DND-41 (cell line): ENCODE measurements around the gene PURA.
A peak's percentile ranks its signal among the peaks of the same experiment; 100 is the strongest.

ENCODE experiments used
- ATAC-seq: fragments of 200-7000 bp; cut with Tn5 transposase; 3 replicates; pipeline ENCODE4 v1.9.1; 2021; ENCODE audit warnings: low read depth; ENCODE audit not compliant: insufficient read depth
- DNase-seq: peaks from one replicate; pipeline ENCODE4 v3.0.0-alpha.2; 2020
- H2AFZ ChIP-seq: 2 replicates; pipeline ENCODE4 v1.6.0; 2012; ENCODE audit warnings: low read depth, low read length
- H3K27ac ChIP-seq: 2 replicates; pipeline ENCODE4 v1.5.1; 2012; ENCODE audit warnings: low read length, inconsistent platforms
- H3K27me3 ChIP-seq: fragments of 200-600 bp; sonication (generic); 2 replicates; pipeline ENCODE4 v1.6.0; 2012; ENCODE audit warnings: low read length, mild to moderate bottlenecking, inconsistent platforms; ENCODE audit not compliant: insufficient read depth, poor library complexity
- H3K36me3 ChIP-seq: 2 replicates; pipeline ENCODE4 v1.5.1; 2012; ENCODE audit warnings: low read length, inconsistent platforms; ENCODE audit not compliant: insufficient read depth
- H3K4me1 ChIP-seq: 2 replicates; pipeline ENCODE4 v1.5.1; 2012; ENCODE audit warnings: mild to moderate bottlenecking, low read length; ENCODE audit not compliant: insufficient read depth
- H3K4me2 ChIP-seq: 2 replicates; pipeline ENCODE4 v1.6.0; 2012; ENCODE audit warnings: mild to moderate bottlenecking, moderate library complexity, low read length, inconsistent platforms; ENCODE audit not compliant: insufficient read depth
- H3K4me3 ChIP-seq, 2 experiments: fragments of 200-600 bp in 1 of 2; shearing (Covaris generic) in 1 of 2; 2 replicates each; pipeline ENCODE4 v1.5.1; 2012 to 2016; ENCODE audit warnings: inconsistent platforms in 2 of 2, low read length in 2 of 2, mild to moderate bottlenecking in 2 of 2, low read depth in 1 of 2, moderate library complexity in 1 of 2
- H3K79me2 ChIP-seq: 2 replicates; pipeline ENCODE4 v1.6.0; 2012; ENCODE audit warnings: low read length, inconsistent platforms; ENCODE audit not compliant: insufficient read depth
- H3K9ac ChIP-seq: 2 replicates; pipeline ENCODE4 v1.6.0; 2012; ENCODE audit warnings: low read depth, mild to moderate bottlenecking, inconsistent platforms, low read length, moderate library complexity
- H3K9me3 ChIP-seq: 2 replicates; pipeline ENCODE4 v1.5.1; 2012; ENCODE audit warnings: low read length, moderate library complexity, mild to moderate bottlenecking, inconsistent platforms; ENCODE audit not compliant: insufficient read depth, severe bottlenecking
- H4K20me1 ChIP-seq: 2 replicates; pipeline ENCODE4 v1.6.0; 2012; ENCODE audit warnings: low read length; ENCODE audit not compliant: insufficient read depth
- CTCF ChIP-seq: IDR thresholded peaks from 2 replicates; pipeline ENCODE4 v1.5.1; 2012; ENCODE audit warnings: borderline replicate concordance, low read length, moderate library complexity, mild to moderate bottlenecking; ENCODE audit not compliant: poor library complexity, severe bottlenecking; ENCODE audit errors: extremely low read depth
- EZH2 ChIP-seq: IDR thresholded peaks from 3 replicates; pipeline ENCODE4 v1.6.1; 2012; ENCODE audit warnings: borderline replicate concordance, low read depth, mild to moderate bottlenecking, moderate library complexity, low read length, inconsistent platforms; ENCODE audit not compliant: severe bottlenecking

PURA gene

GRCh38 chr5:140116716-140117115 lies 2.8 kb downstream of the PURA start:
- H3K36me3 ChIP-seq, result peaks cover 7% of the 10 kb centered on the region; the same call in 1 of the 2 replicates
- H4K20me1 ChIP-seq, result peaks cover 28% of the 10 kb centered on the region
- ATAC-seq (no peak), DNase-seq (no peak)
- H3K9ac ChIP-seq, result no peak overlapping the region
- no peak overlapping the region for H3K4me3 ChIP-seq
- TF ChIP-seq CTCF (no peak), EZH2 (no peak)
- H3K4me2 ChIP-seq, result peak overlapping the region; percentile 95; the same call in 1 of the 2 replicates
- no peaks in the 10 kb centered on the region for H3K9me3 ChIP-seq
- peaks cover 53% of the 10 kb centered on the region for H3K79me2 ChIP-seq
- H3K27ac ChIP-seq, result no peak overlapping the region
- no peaks in the 10 kb centered on the region for H3K27me3 ChIP-seq
- no peak overlapping the region for H2AFZ ChIP-seq
- peaks cover 42% of the 10 kb centered on the region for H3K4me1 ChIP-seq

- Histone ChIP-seq H3K79me2 (peaks cover 45% of the 10 kb centered on the region), H3K27ac (no peak overlapping the region), H3K9me3 (no peaks in the 10 kb centered on the region), H3K9ac (no peak overlapping the region), H3K4me1 (peaks cover 36% of the 10 kb centered on the region), H2AFZ (no peak overlapping the region), H4K20me1 (peaks cover 20% of the 10 kb centered on the region; the same call in 1 of the 2 replicates), H3K4me2 (no peak overlapping the region), H3K4me3 (no peak overlapping the region), H3K36me3 (peaks cover 7% of the 10 kb centered on the region; the same call in 1 of the 2 replicates), H3K27me3 (no peaks in the 10 kb centered on the region)
- TF ChIP-seq EZH2, result no peak
- TF ChIP-seq CTCF, result no peak
- ATAC-seq, result no peak
- no peak for DNase-seq
Measured at GRCh38 chr5:140117523-140117922, 3.6 kb downstream of the PURA start.

- peaks cover 31% of the 10 kb centered on the region for H3K4me1 ChIP-seq
- no peak overlapping the region for H3K4me3 ChIP-seq
- H2AFZ ChIP-seq, result no peak overlapping the region
- TF ChIP-seq EZH2, result no peak
- peak; percentile 17 for TF ChIP-seq CTCF
- peaks cover 36% of the 10 kb centered on the region for H3K79me2 ChIP-seq
- no peaks in the 10 kb centered on the region for H3K9me3 ChIP-seq
- H3K36me3 ChIP-seq, result peaks cover 7% of the 10 kb centered on the region; the same call in 1 of the 2 replicates
- ATAC-seq (no peak), DNase-seq (no peak)
- peaks cover 20% of the 10 kb centered on the region; the same call in 1 of the 2 replicates for H4K20me1 ChIP-seq
- no peak overlapping the region for H3K27ac ChIP-seq
- H3K4me2 ChIP-seq, result no peak overlapping the region
- no peak overlapping the region for H3K9ac ChIP-seq
- no peaks in the 10 kb centered on the region for H3K27me3 ChIP-seq
Measured at GRCh38 chr5:140118302-140118936, 4.5 kb downstream of the PURA start.

- no peaks in the 10 kb centered on the region for H3K36me3 ChIP-seq
- DNase-seq (no peak), ATAC-seq (no peak)
- 0 out of 2 replicates have a peak, but pooled peaks cover 1% of the 10 kb centered on the region for H3K79me2 ChIP-seq
- no peaks in the 10 kb centered on the region for H3K27me3 ChIP-seq
- no peak within 1 kb of the TSS for H3K4me2 ChIP-seq
- no peak within 1 kb of the TSS for H3K27ac ChIP-seq
- peaks cover 4% of the 10 kb centered on the region; the same call in 1 of the 2 replicates for H3K4me1 ChIP-seq
- H3K9ac ChIP-seq, result no peak within 1 kb of the TSS
- no peak within 1 kb of the TSS for H2AFZ ChIP-seq
- H3K4me3 ChIP-seq, result no peak within 1 kb of the TSS
- H4K20me1 ChIP-seq, result peaks cover 7% of the 10 kb centered on the region; the same call in 1 of the 2 replicates
- TF ChIP-seq CTCF, result no peak
- TF ChIP-seq EZH2, result no peak
- no peaks in the 10 kb centered on the region for H3K9me3 ChIP-seq
Measured at GRCh38 chr5:140125637-140126036, 11.7 kb downstream of the PURA start, which contains the start of gene IGIP. Gene IGIP, plus strand, starts transcription at chr5:140125937. Its CDS starts 2,540 bp downstream, at chr5:140128477.
